Fibroblast of lung (primary cell): Measurements from ENCODE around the gene BTRC. TPM values are rescaled to one million over a fixed set of nuclear protein-coding genes. Genes with fewer than 3 reads are reported as not detected.

Experiments used
- DNase-seq, 2 donors: peaks; one replicate each; pipeline versions ENCODE4 v3.0.0 to v3.0.0-alpha.2; 2010; ENCODE audit warnings: low read depth in 2 of 2
- H2AFZ ChIP-seq: 2 replicates; pipeline ENCODE4 v1.5.1; 2012; ENCODE audit warnings: low read length, control low read depth, inconsistent platforms
- H3K27ac ChIP-seq: 2 replicates; pipeline ENCODE4 v1.5.1; 2011; ENCODE audit warnings: low read length, control low read depth; ENCODE audit not compliant: insufficient read depth
- H3K27me3 ChIP-seq: 2 replicates; pipeline ENCODE4 v1.5.1; 2011; ENCODE audit warnings: mild to moderate bottlenecking, low read length; ENCODE audit not compliant: control insufficient read depth, insufficient read depth
- H3K36me3 ChIP-seq: 2 replicates; pipeline ENCODE4 v1.5.1; 2011; ENCODE audit warnings: low read length; ENCODE audit not compliant: control insufficient read depth, insufficient read depth
- H3K4me1 ChIP-seq: 2 replicates; pipeline ENCODE4 v1.5.1; 2011; ENCODE audit warnings: low read length; ENCODE audit not compliant: control insufficient read depth, insufficient read depth; ENCODE audit errors: extremely low read depth
- H3K4me2 ChIP-seq: 2 replicates; pipeline ENCODE4 v1.5.1; 2011; ENCODE audit warnings: low read length, control low read depth; ENCODE audit not compliant: insufficient read depth; ENCODE audit errors: extremely low read depth
- H3K4me3 ChIP-seq, 4 experiments: fragments of 200-600 bp in 1 of 4; sonication (generic) in 1 of 4; replicated peaks in 1 of 4; 2 replicates each; pipeline ENCODE4 v1.5.1; 2011 to 2016; ENCODE audit warnings: low read length in 4 of 4, low read depth in 3 of 4, mild to moderate bottlenecking in 3 of 4, control low read depth in 2 of 4, inconsistent platforms in 1 of 4, mixed read lengths in 1 of 4; ENCODE audit not compliant: insufficient read depth in 1 of 4; ENCODE audit errors: control extremely low read depth in 1 of 4
- H3K79me2 ChIP-seq: 2 replicates; pipeline ENCODE4 v1.5.1; 2012; ENCODE audit warnings: mild to moderate bottlenecking, low read length, inconsistent platforms; ENCODE audit not compliant: control insufficient read depth, insufficient read depth
- H3K9ac ChIP-seq: 2 replicates; pipeline ENCODE4 v1.5.1; 2011; ENCODE audit warnings: mild to moderate bottlenecking, low read length, control low read depth; ENCODE audit not compliant: insufficient read depth
- H3K9me3 ChIP-seq: 2 replicates; pipeline ENCODE4 v1.5.1; 2012; ENCODE audit warnings: low read depth, low read length; ENCODE audit not compliant: control insufficient read depth, insufficient read depth
- H4K20me1 ChIP-seq: 2 replicates; pipeline ENCODE4 v1.5.1; 2011; ENCODE audit warnings: low read length; ENCODE audit not compliant: control insufficient read depth, insufficient read depth; ENCODE audit errors: extremely low read depth
- CTCF ChIP-seq, 2 donors: IDR thresholded peaks in 1 of 2; conservative IDR thresholded peaks in 1 of 2; 1 replicate in 1 of 2; 2 replicates in 1 of 2; pipeline ENCODE4 v1.5.1; 2011 to 2012; ENCODE audit warnings: low read length in 2 of 2, control low read depth in 1 of 2, inconsistent platforms in 1 of 2, low read depth in 1 of 2, mild to moderate bottlenecking in 1 of 2
- EZH2 ChIP-seq: IDR thresholded peaks from 2 replicates; pipeline ENCODE4 v1.5.1; 2012; ENCODE audit warnings: low read length, control low read depth, mild to moderate bottlenecking; ENCODE audit errors: missing control alignments
- polyA plus RNA-seq, 2 donors: library from polyadenylated mRNA; depleted of rRNA in 1 of 2; stranded (reverse) in 1 of 2; unstranded in 1 of 2; fragments of >200 nt; gene quantifications; 2 replicates each; pipeline ENCODE4 v1.2.1, GENCODE V29; 2011 to 2012; ENCODE audit warnings: missing spikeins in 1 of 2
- total RNA-seq: library from RNA; depleted of rRNA; stranded (reverse); fragments of >200 nt; gene quantifications from 2 replicates; pipeline ENCODE4 v1.2.1, GENCODE V29; 2014

Gene BTRC
- total and polyA plus RNA-seq, 2 donors (not counting 1 experiment from before 2014, with no cell fraction given), result 9.2 to 10.9 TPM

- H3K27me3 ChIP-seq, result no peaks in the 10 kb centered on the region
- no peak for DNase-seq
- H3K4me2 ChIP-seq, result no peak overlapping the region
- no peak overlapping the region for H3K9ac ChIP-seq
- no peaks in the 10 kb centered on the region for H3K4me1 ChIP-seq
- H3K9me3 ChIP-seq, result no peaks in the 10 kb centered on the region
- TF ChIP-seq CTCF (conservative IDR thresholded peaks at IDR 0.05 in 1 of 2, IDR thresholded peaks at IDR 0.05 in 1 of 2; ENCODE audit: low read depth in 1 of 2, low read length in 2 of 2), result no peak
- TF ChIP-seq EZH2, result no peak
- H3K4me3 ChIP-seq, result no peak overlapping the region
- H3K27ac ChIP-seq, result no peak overlapping the region
- no peaks in the 10 kb centered on the region for H3K79me2 ChIP-seq
- peaks cover 18% of the 10 kb centered on the region for H3K36me3 ChIP-seq
- no peak overlapping the region for H2AFZ ChIP-seq
- H4K20me1 ChIP-seq, result no peaks in the 10 kb centered on the region
These were observed 226.8 kb downstream of the BTRC start for GRCh38 chr10:101580486-101581399.

GRCh38 chr10:101585841-101586240 lies 231.9 kb downstream of the BTRC start:
- no peak overlapping the region for H3K4me2 ChIP-seq
- peaks cover 12% of the 10 kb centered on the region for H3K36me3 ChIP-seq
- H3K9ac ChIP-seq, result no peak overlapping the region
- TF ChIP-seq CTCF (conservative IDR thresholded peaks at IDR 0.05 in 1 of 2, IDR thresholded peaks at IDR 0.05 in 1 of 2; ENCODE audit: low read depth in 1 of 2, low read length in 2 of 2) (no peak), EZH2 (no peak)
- peaks cover 9% of the 10 kb centered on the region for H3K79me2 ChIP-seq
- no peaks in the 10 kb centered on the region for H3K27me3 ChIP-seq
- no peaks in the 10 kb centered on the region for H3K9me3 ChIP-seq
- no peak for DNase-seq
- H3K4me1 ChIP-seq, result no peaks in the 10 kb centered on the region
- no peak overlapping the region for H2AFZ ChIP-seq
- H3K4me3 ChIP-seq, result no peak overlapping the region
- no peaks in the 10 kb centered on the region for H4K20me1 ChIP-seq
- no peak overlapping the region for H3K27ac ChIP-seq

GRCh38 chr10:101587725-101588653 lies 234.0 kb downstream of the BTRC start, which contains the start of the genes DPCD and POLL:
DPCD (plus strand) TSS chr10:101588321; CDS start chr10:101588337, 16 bp downstream.
POLL (minus strand) TSS chr10:101588257; CDS start chr10:101587360, 897 bp downstream.
- DNase-seq, result peak; percentile 93 to 94
- H3K36me3 ChIP-seq, result peaks cover 8% of the 10 kb centered on the region
- no peaks in the 10 kb centered on the region for H3K27me3 ChIP-seq
- TF ChIP-seq EZH2, result no peak
- TF ChIP-seq CTCF (conservative IDR thresholded peaks at IDR 0.05 in 1 of 2, IDR thresholded peaks at IDR 0.05 in 1 of 2; ENCODE audit: low read depth in 1 of 2, low read length in 2 of 2), result no peak
- H3K4me1 ChIP-seq, result no peaks in the 10 kb centered on the region
- peak within 1 kb of the TSS; percentile 74 to 98 (median 90) for H3K4me3 ChIP-seq
- H2AFZ ChIP-seq, result peak within 1 kb of the TSS; percentile 93
- no peaks in the 10 kb centered on the region for H3K9me3 ChIP-seq
- peak within 1 kb of the TSS; percentile 98 for H3K4me2 ChIP-seq
- H3K27ac ChIP-seq, result peak within 1 kb of the TSS; percentile 18
- H4K20me1 ChIP-seq, result no peaks in the 10 kb centered on the region
- peak within 1 kb of the TSS; percentile 47 for H3K9ac ChIP-seq
- peaks cover 9% of the 10 kb centered on the region for H3K79me2 ChIP-seq
